ENCODE measurements around the gene GALNT2.

GALNT2 gene

DNA sequence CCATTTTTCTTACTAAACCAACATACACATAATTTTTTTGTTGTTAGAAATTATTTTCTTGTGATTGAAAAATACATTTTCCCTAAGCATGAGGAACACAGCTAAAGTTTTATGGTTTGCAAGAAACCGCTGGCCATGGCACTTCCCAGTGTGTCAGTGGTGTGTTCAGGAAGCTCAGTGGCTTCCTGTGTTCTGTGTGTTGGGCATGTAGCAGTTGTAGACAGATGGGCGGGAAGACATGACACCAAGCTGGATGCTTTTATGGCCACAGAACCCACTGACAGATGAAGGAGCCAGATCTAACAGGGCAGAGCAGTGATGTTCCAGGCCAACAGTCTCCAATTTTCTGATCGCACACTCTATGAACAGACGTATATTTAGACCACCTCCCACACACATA lies 119.8 kb downstream of the GALNT2 start:
- Histone ChIP-seq H3K27me3 (replicated peaks; ENCODE audit: control insufficient read depth, insufficient read depth, low read length) (no peaks in the 10 kb centered on the region), H3K4me3 (replicated peaks; ENCODE audit: low read depth, low read length) (no peak overlapping the region), H3K36me3 (ENCODE audit: control insufficient read depth, insufficient read depth, low read length) (peaks cover 1% of the 10 kb centered on the region)
- TF ChIP-seq, protein P1, sequence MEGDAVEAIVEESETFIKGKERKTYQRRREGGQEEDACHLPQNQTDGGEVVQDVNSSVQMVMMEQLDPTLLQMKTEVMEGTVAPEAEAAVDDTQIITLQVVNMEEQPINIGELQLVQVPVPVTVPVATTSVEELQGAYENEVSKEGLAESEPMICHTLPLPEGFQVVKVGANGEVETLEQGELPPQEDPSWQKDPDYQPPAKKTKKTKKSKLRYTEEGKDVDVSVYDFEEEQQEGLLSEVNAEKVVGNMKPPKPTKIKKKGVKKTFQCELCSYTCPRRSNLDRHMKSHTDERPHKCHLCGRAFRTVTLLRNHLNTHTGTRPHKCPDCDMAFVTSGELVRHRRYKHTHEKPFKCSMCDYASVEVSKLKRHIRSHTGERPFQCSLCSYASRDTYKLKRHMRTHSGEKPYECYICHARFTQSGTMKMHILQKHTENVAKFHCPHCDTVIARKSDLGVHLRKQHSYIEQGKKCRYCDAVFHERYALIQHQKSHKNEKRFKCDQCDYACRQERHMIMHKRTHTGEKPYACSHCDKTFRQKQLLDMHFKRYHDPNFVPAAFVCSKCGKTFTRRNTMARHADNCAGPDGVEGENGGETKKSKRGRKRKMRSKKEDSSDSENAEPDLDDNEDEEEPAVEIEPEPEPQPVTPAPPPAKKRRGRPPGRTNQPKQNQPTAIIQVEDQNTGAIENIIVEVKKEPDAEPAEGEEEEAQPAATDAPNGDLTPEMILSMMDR (IDR thresholded peaks at IDR 0.05; ENCODE audit: insufficient read depth, low read length, poor library complexity, severe bottlenecking): no peak
- DNase-seq (ENCODE audit: extremely low read depth, insufficient read length): no peak

DNA sequence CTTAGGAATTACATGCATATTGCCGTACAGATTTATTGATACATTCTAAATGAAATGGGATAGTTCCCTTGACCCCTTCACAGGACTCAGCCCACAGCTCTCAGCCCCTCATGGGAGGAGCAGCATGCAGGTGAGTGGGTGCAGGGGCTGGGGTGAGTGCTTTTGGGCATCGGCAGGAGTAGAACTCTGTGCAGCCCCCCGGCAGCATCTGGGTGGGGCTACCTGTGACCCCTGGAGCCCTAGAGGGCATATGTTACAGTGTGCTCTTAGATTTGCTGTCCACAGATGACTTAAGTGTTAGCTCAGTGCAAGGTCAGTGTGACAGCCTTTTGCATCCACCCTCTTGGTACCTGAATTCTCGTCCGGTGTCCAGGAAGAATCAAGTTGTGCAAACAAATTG lies 120.3 kb downstream of the GALNT2 start:
- DNase-seq (ENCODE audit: extremely low read depth, insufficient read length): no peak
- TF ChIP-seq, protein P1 (IDR thresholded peaks at IDR 0.05; ENCODE audit: insufficient read depth, low read length, poor library complexity, severe bottlenecking): no peak
- peaks cover 1% of the 10 kb centered on the region for H3K36me3 ChIP-seq (ENCODE audit: control insufficient read depth, insufficient read depth, low read length)
- H3K27me3 ChIP-seq (replicated peaks; ENCODE audit: control insufficient read depth, insufficient read depth, low read length): no peaks in the 10 kb centered on the region
- H3K4me3 ChIP-seq (replicated peaks; ENCODE audit: low read depth, low read length): no peak overlapping the region

DNA sequence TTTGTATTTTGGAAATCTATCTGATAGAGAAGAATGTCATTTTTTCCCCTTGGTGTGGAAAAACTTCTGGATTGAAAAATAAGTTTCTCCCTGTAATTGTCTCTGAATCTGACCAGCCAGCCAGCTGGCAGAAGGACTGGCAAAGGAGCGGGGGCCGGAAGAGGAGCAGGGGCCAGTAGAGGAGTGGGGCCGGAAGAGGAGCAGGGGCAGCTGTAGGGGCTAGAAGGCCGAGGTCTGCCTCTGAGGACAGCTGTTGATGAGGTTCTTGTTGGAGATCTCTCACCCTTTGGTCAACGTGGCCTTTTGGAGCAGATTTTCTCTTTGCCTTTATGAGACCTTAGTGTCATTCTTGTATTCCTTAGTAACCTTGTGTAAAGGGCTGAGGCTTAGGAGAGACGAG lies 121.8 kb downstream of the GALNT2 start:
- no peaks in the 10 kb centered on the region for H3K27me3 ChIP-seq (replicated peaks; ENCODE audit: control insufficient read depth, insufficient read depth, low read length)
- H3K36me3 ChIP-seq (ENCODE audit: control insufficient read depth, insufficient read depth, low read length): peaks cover 1% of the 10 kb centered on the region
- H3K4me3 ChIP-seq (replicated peaks; ENCODE audit: low read depth, low read length): no peak overlapping the region
- DNase-seq (ENCODE audit: extremely low read depth, insufficient read length): no peak
- TF ChIP-seq, protein P1 (IDR thresholded peaks at IDR 0.05; ENCODE audit: insufficient read depth, low read length, poor library complexity, severe bottlenecking): no peak

DNA sequence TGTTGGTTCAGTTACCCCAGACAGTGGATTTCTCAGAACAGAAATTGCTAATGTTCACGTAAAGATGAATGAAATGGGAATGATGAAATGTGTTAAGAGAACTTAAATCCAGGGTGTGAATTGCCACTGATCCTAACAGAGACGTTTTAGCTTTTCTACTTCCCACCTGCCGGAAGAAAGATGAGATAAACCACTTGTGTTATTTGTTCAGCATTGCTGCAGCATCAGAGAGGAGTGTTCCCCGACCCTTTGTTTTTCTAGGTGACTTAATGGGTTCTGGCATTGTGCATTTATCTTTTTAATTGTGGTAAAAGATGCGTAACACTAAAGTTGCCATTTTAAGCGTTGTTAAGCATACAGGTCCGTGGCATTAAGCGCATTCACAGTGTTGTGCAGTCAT lies 122.3 kb downstream of the GALNT2 start:
- Histone ChIP-seq H3K27me3 (replicated peaks; ENCODE audit: control insufficient read depth, insufficient read depth, low read length) (no peaks in the 10 kb centered on the region), H3K36me3 (ENCODE audit: control insufficient read depth, insufficient read depth, low read length) (peaks cover 1% of the 10 kb centered on the region), H3K4me3 (replicated peaks; ENCODE audit: low read depth, low read length) (no peak overlapping the region)
- TF ChIP-seq, protein P1 (IDR thresholded peaks at IDR 0.05; ENCODE audit: insufficient read depth, low read length, poor library complexity, severe bottlenecking): no peak
- no peak for DNase-seq (ENCODE audit: extremely low read depth, insufficient read length)

DNA sequence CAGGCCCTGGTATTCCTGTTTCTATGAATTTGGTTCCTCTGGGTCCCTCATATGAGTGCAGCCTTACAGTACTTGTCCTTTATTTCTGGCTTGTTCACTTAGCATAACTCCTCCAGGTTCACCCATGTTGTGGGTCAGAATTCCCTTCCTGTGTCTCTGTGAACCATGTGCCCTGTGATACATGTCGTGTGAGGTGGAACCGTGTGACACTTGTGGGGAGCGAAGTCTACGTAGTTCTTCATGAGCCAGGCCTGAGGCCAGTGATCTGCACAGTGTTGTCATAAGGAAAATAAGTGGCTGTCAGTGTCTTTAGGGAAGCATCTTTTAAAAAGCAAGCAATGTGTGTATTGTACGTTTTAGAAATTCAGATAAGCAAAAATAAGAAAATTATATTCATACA lies 122.8 kb downstream of the GALNT2 start:
- H3K36me3 ChIP-seq (ENCODE audit: control insufficient read depth, insufficient read depth, low read length): peaks cover 1% of the 10 kb centered on the region
- TF ChIP-seq, protein P1 (IDR thresholded peaks at IDR 0.05; ENCODE audit: insufficient read depth, low read length, poor library complexity, severe bottlenecking): no peak
- no peak for DNase-seq (ENCODE audit: extremely low read depth, insufficient read length)
- no peaks in the 10 kb centered on the region for H3K27me3 ChIP-seq (replicated peaks; ENCODE audit: control insufficient read depth, insufficient read depth, low read length)
- H3K4me3 ChIP-seq (replicated peaks; ENCODE audit: low read depth, low read length): no peak overlapping the region

DNA sequence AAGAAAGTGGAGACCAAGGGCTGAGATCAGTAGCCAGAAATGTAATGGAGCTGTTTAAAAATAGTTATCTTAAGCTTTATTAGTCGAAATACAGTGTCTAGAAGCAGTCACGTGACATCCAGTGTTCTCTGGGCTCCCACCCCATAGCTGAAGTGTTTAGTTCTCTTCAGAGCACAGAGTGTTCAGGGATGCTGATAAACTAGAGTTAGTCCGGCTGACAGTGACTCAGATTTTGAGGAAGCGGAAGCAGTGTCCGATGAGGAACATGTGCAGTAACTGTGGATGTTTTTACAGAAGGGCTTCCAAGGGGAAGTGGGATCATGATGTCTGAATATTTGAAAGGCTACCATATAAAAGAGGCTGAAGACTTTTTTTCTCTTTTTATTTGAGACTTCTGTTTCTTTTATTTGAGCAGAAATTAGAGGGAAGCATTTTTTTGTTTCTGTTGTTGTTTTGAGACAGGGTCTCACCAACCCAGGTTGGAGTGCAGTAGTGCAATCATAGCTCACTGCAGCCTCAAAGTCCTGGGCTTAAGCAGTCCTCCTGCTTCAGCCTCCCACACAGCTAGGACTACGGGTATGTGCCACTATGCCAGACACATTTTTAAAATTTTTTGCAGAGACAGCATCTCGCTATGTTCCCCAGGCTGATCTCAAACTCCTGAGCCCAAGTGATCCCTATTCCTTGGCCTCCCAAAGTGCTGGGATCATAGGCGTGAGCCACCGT lies 124.2 kb downstream of the GALNT2 start:
- TF ChIP-seq, protein P1 (IDR thresholded peaks at IDR 0.05; ENCODE audit: insufficient read depth, low read length, poor library complexity, severe bottlenecking): no peak
- Histone ChIP-seq H3K27me3 (replicated peaks; ENCODE audit: control insufficient read depth, insufficient read depth, low read length) (no peaks in the 10 kb centered on the region), H3K4me3 (replicated peaks; ENCODE audit: low read depth, low read length) (no peak overlapping the region), H3K36me3 (ENCODE audit: control insufficient read depth, insufficient read depth, low read length) (peaks cover 3% of the 10 kb centered on the region)
- no peak for DNase-seq (ENCODE audit: extremely low read depth, insufficient read length)
